Neutrophil (primary cell): ENCODE results near the gene CDKL1.

ENCODE experiments used
- H3K27ac ChIP-seq: fragments of 200-600 bp; sonication (generic); 2 replicates; pipeline ENCODE4 v1.5.1; 2016; ENCODE audit warnings: mild to moderate bottlenecking, moderate library complexity
- H3K27me3 ChIP-seq: fragments of 200-600 bp; sonication (generic); 2 replicates; pipeline ENCODE4 v1.6.0; 2016; ENCODE audit warnings: mild to moderate bottlenecking
- H3K36me3 ChIP-seq: fragments of 200-600 bp; sonication (generic); 2 replicates; pipeline ENCODE4 v1.5.1; 2017
- H3K4me1 ChIP-seq, 2 experiments: fragments of 200-600 bp in 1 of 2; sonication (generic) in 1 of 2; 1 replicate in 1 of 2; 2 replicates in 1 of 2; pipeline versions ENCODE4 v1.5.1 to v1.6.1; 2013 to 2016; ENCODE audit warnings: low read depth in 1 of 2, low read length in 1 of 2, mild to moderate bottlenecking in 1 of 2, moderate library complexity in 1 of 2; ENCODE audit not compliant: control insufficient read depth in 1 of 2, insufficient read depth in 1 of 2
- H3K4me3 ChIP-seq, 2 experiments: fragments of 200-600 bp in 1 of 2; sonication (generic) in 1 of 2; 1 replicate in 1 of 2; 2 replicates in 1 of 2; pipeline ENCODE4 v1.5.1; 2013 to 2016; ENCODE audit warnings: low read depth in 1 of 2, low read length in 1 of 2, mild to moderate bottlenecking in 1 of 2, moderate library complexity in 1 of 2
- H3K9me3 ChIP-seq: fragments of 200-600 bp; sonication (generic); 2 replicates; pipeline ENCODE4 v1.5.1; 2016
- TF ChIP-seq, protein P1 (sequence below): fragments of 200-600 bp; sonication (generic); IDR thresholded peaks from 2 replicates; pipeline ENCODE4 v1.5.1; 2016; ENCODE audit warnings: antibody characterized with exemption

CDKL1 gene

DNA sequence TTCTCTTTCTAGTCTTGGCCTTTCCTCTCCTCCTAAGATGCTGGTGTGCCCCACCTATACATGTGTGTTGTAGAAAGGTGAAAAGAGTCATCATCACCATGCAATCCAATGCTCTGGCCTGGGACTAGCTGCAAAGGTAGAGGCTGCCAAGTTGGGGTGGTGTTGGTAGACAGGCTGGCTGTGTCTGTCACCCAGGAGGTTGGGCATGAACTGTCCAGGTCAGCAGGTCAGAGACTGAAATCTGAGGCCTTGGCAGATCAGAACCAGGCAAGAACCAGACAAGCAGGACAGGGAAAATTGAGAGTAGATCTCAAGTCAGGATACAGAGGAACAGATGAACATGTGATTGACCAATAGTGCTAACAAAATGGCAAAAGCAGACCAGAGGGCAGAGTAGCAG lies 110.8 kb downstream of the CDKL1 start:
- Histone ChIP-seq H3K27me3 (no peaks in the 10 kb centered on the region), H3K4me1 (no peaks in the 10 kb centered on the region), H3K4me3 (no peak overlapping the region), H3K36me3 (no peaks in the 10 kb centered on the region), H3K9me3 (no peaks in the 10 kb centered on the region), H3K27ac (no peak overlapping the region)
- TF ChIP-seq, protein P1, sequence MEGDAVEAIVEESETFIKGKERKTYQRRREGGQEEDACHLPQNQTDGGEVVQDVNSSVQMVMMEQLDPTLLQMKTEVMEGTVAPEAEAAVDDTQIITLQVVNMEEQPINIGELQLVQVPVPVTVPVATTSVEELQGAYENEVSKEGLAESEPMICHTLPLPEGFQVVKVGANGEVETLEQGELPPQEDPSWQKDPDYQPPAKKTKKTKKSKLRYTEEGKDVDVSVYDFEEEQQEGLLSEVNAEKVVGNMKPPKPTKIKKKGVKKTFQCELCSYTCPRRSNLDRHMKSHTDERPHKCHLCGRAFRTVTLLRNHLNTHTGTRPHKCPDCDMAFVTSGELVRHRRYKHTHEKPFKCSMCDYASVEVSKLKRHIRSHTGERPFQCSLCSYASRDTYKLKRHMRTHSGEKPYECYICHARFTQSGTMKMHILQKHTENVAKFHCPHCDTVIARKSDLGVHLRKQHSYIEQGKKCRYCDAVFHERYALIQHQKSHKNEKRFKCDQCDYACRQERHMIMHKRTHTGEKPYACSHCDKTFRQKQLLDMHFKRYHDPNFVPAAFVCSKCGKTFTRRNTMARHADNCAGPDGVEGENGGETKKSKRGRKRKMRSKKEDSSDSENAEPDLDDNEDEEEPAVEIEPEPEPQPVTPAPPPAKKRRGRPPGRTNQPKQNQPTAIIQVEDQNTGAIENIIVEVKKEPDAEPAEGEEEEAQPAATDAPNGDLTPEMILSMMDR = no peak
